ENCODE results near the gene ERC1. TPM values are rescaled to one million over a fixed set of nuclear protein-coding genes. Genes with fewer than 3 reads are reported as not detected.

Gene ERC1
- total and polyA plus RNA-seq, 9 of the 15 experiments (the other 6 are each of a cell fraction or from before 2014, with no cell fraction given), result 0.74 to 11.8 (median 4.8) TPM

GRCh38 chr12:1500095-1500801 is 509.2 kb downstream of the ERC1 start (continued):
- TF ChIP-seq ZNF143 (CRISPR knock-in tag; IDR thresholded peaks at IDR 0.05) (peak; percentile 42; the same call in 1 of the 2 replicates), CHD1 (IDR thresholded peaks at IDR 0.05; ENCODE audit: low read length) (no peak), RAD21 (CRISPR knock-in tag; conservative IDR thresholded peaks at IDR 0.05 in 1 of 2, IDR thresholded peaks at IDR 0.05 in 1 of 2) (0 out of 4 replicates have a peak, but pooled peaks of 1 of the 2 experiments have one; percentile 2), CSDE1 (IDR thresholded peaks at IDR 0.05) (no peak), MEIS2 (IDR thresholded peaks at IDR 0.05; ENCODE audit: partially characterized antibody) (peak; percentile 41), TAF9B (IDR thresholded peaks at IDR 0.05; ENCODE audit: partially characterized antibody) (peak; percentile 71), RBFOX2 (IDR thresholded peaks at IDR 0.05; ENCODE audit: low read depth, low read length) (peak; percentile 82), RNF2 (IDR thresholded peaks at IDR 0.05) (peak; percentile 31; the same call in 1 of the 2 replicates), ARID4B (CRISPR knock-in tag; IDR thresholded peaks at IDR 0.05) (peak; percentile 58; the same call in 1 of the 2 replicates), EGR1 (conservative IDR thresholded peaks at IDR 0.05) (0 out of 2 replicates have a peak, but pooled peaks have one; percentile 21), MAFF (IDR thresholded peaks at IDR 0.05; ENCODE audit: low read length) (peak; percentile 89), ETV1 (tag; conservative IDR thresholded peaks at IDR 0.05; ENCODE audit: low read depth) (0 out of 2 replicates have a peak, but pooled peaks have one; percentile 49), ZNF316 (IDR thresholded peaks at IDR 0.05) (peak; percentile 95), HDAC2 (IDR thresholded peaks at IDR 0.05) (peak; percentile 56; the same call in 1 of the 2 replicates), E2F1 (CRISPR knock-in tag; IDR thresholded peaks at IDR 0.05) (no peak), GTF2E2 (tag; IDR thresholded peaks at IDR 0.05) (no peak), ATF3 (IDR thresholded peaks at IDR 0.05) (peak; percentile 44; the same call in 1 of the 2 replicates), ATF3 (CRISPR knock-in tag; conservative IDR thresholded peaks at IDR 0.05) (no peak), ESRRA (IDR thresholded peaks at IDR 0.05; ENCODE audit: borderline replicate concordance, low read depth) (peak; percentile 45; the same call in 1 of the 2 replicates)
- TF ChIP-seq, protein P1, sequence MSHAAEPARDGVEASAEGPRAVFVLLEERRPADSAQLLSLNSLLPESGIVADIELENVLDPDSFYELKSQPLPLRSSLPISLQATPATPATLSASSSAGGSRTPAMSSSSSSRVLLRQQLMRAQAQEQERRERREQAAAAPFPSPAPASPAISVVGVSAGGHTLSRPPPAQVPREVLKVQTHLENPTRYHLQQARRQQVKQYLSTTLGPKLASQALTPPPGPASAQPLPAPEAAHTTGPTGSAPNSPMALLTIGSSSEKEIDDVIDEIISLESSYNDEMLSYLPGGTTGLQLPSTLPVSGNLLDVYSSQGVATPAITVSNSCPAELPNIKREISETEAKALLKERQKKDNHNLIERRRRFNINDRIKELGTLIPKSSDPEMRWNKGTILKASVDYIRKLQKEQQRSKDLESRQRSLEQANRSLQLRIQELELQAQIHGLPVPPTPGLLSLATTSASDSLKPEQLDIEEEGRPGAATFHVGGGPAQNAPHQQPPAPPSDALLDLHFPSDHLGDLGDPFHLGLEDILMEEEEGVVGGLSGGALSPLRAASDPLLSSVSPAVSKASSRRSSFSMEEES (CRISPR knock-in tag; IDR thresholded peaks at IDR 0.05), result no peak

Measured in K562 (cell line).